Subcutaneous abdominal adipose tissue (tissue), 5 donors: Measurements from ENCODE around the gene KCND3.

Source experiments
- H3K27ac ChIP-seq: one replicate; pipeline ENCODE4 v1.7.0; 2013; ENCODE audit warnings: low read depth, mild to moderate bottlenecking, inconsistent platforms, low read length, moderate library complexity
- H3K27me3 ChIP-seq, 5 donors: one replicate each; pipeline ENCODE4 v1.7.0; 2013; ENCODE audit warnings: low read length in 5 of 5, inconsistent platforms in 1 of 5; ENCODE audit not compliant: control insufficient read depth in 5 of 5, insufficient read depth in 4 of 5
- H3K36me3 ChIP-seq, 5 donors: one replicate each; pipeline ENCODE4 v1.7.0; 2013; ENCODE audit warnings: low read length in 5 of 5; ENCODE audit not compliant: control insufficient read depth in 5 of 5, insufficient read depth in 5 of 5
- H3K4me1 ChIP-seq, 5 donors: one replicate each; pipeline ENCODE4 v1.7.0; 2013; ENCODE audit warnings: low read length in 5 of 5, mild to moderate bottlenecking in 3 of 5, moderate library complexity in 1 of 5; ENCODE audit not compliant: control insufficient read depth in 5 of 5, insufficient read depth in 5 of 5
- H3K4me3 ChIP-seq, 5 donors: one replicate each; pipeline ENCODE4 v1.7.0; 2013; ENCODE audit warnings: low read length in 5 of 5, low read depth in 1 of 5
- H3K9ac ChIP-seq, 5 donors: one replicate each; pipeline ENCODE4 v1.7.0; 2013; ENCODE audit warnings: low read length in 5 of 5, mild to moderate bottlenecking in 4 of 5, moderate library complexity in 3 of 5
- H3K9me3 ChIP-seq, 5 donors: one replicate each; pipeline ENCODE4 v1.7.0; 2013; ENCODE audit warnings: low read length in 5 of 5; ENCODE audit not compliant: control insufficient read depth in 5 of 5
- donor health status: healthy.
- donor health status: healthy.
- donor health status: healthy.
- donor health status: healthy.
- donor health status: healthy.

Gene KCND3

DNA sequence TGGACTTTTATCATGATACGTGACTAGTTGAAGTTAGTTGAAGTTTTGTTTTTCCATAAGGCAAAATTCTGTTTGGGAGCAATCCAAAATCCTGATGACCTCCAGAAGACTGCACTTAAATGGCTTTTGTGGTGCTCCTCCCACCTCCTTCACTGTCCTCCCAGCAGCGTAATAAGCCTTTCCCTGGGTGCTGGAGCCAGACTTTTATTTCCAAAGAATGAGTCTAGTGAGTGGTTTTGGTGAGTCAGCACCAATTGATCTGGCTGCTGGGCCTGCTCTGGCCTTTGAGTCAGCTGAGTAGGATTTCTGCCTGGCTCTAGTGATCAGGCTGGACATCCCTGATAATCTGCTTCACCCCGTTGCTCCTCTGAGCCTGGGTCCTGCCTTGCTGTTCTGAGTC is 21.7 kb upstream of the KCND3 start:
- Histone ChIP-seq H3K4me3 (no peak overlapping the region), H3K27ac (peak overlapping the region; percentile 15), H3K9me3 (peaks cover 0 to 9% (median 5%) of the 10 kb centered on the region in 5 donors), H3K27me3 (no peaks in the 10 kb centered on the region), H3K4me1 (peaks cover 0 to 6% (median 0%) of the 10 kb centered on the region in 5 donors), H3K36me3 (no peaks in the 10 kb centered on the region), H3K9ac (no peak overlapping the region)

DNA sequence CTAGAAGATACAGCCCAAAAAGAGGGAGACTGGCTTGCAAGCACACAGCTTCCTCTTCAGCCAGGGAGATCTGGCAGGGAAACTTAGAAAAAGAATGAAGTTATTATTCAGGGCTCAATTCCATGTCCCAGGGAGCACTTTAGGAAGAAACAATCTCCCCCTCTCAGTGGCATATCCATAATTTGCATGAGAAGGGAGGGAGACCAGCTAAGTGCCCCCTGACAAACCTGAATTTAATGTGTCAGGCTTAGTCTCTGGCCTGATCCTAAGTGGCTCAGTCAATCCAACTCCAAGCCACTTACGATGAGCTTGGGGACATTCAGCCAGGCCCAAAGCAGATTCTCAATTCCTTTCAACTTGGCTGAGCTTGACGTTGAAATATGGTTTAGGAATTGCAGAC is 17.7 kb upstream of the KCND3 start:
- Histone ChIP-seq H3K9ac (no peak overlapping the region), H3K27me3 (peaks cover 0 to 8% (median 4%) of the 10 kb centered on the region in 5 donors), H3K4me3 (no peak overlapping the region), H3K27ac (no peak overlapping the region), H3K9me3 (no peaks in the 10 kb centered on the region), H3K36me3 (no peaks in the 10 kb centered on the region), H3K4me1 (peaks cover 0 to 6% (median 0%) of the 10 kb centered on the region in 5 donors)

DNA sequence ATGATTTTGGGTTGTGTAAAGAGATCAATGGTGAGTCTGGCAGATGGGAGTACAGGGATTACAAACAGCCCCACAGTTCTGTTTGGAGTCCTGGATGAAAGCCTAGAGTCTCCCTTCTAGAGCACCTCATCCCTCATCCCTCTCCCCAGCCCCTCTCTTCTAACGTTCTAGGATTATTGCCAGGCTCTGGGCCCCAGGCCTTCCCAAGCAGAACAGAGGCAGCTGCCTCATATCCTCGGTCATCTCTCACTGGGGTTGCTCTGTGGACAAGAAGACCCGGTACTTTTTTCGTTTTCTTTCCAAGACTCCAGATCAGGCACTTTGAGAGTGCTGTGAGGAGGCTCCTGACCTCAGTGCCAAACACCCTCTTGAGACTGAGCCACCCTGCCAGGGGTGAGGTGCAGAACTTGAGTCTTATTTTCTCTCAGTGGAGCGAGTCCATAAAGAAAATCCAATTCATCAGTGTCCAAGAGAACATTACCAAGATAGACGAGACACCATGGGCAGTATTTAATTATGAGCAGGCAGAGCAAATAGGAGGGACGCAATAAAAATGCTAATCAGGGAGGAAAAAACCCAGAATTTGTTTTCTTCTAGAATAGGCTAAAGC is 17.1 kb upstream of the KCND3 start:
- Histone ChIP-seq H3K4me1 (peaks cover 0 to 3% (median 0%) of the 10 kb centered on the region in 5 donors), H3K27ac (no peak overlapping the region), H3K9ac (no peak overlapping the region), H3K27me3 (peaks cover 0 to 12% (median 10%) of the 10 kb centered on the region in 5 donors), H3K36me3 (no peaks in the 10 kb centered on the region), H3K9me3 (no peaks in the 10 kb centered on the region), H3K4me3 (no peak overlapping the region)

DNA sequence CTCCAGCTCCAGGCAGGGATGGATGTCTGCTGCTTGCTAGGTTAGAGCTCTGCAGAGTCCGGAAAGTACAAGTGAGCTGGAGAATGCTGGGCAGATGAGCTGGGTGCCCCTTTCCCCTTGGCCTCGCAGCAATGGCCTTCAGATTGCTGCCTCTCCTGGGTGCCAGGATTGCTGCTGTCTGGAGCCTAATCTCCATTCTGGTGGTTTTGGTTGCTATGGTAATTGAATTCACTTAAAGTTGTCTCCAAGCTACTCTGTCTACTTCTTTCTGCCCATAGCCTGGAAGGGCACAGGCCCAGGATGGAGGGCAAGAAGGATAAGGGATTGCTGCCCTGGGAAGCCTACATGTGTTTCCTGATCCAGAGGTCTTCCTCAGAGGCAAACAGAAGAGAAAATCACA is 14.6 kb upstream of the KCND3 start:
- Histone ChIP-seq H3K36me3 (no peaks in the 10 kb centered on the region), H3K27me3 (peaks cover 3 to 18% (median 15%) of the 10 kb centered on the region in 5 donors), H3K27ac (no peak overlapping the region), H3K9me3 (no peaks in the 10 kb centered on the region), H3K4me1 (no peaks in the 10 kb centered on the region), H3K9ac (no peak overlapping the region), H3K4me3 (no peak overlapping the region)

DNA sequence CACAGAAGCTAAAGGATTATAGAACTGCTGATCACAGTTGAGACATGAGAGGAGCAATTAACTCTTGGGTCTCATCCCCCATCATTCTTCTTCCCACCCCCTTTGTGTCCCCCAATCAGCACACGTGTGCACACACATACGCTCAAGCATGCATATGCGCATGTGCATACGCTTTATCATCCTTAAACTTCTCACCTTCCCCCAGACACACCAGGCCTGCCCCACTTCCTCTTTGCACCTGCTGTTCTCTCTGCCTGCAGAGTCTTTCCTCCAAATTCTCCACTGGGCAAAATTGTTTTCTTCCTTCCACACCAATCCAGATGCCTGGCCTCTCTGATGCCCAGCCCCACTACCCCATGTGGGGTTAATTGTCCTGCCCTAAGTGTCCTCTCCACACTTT is 13.0 kb upstream of the KCND3 start:
- Histone ChIP-seq H3K4me3 (no peak overlapping the region), H3K9me3 (no peaks in the 10 kb centered on the region), H3K9ac (no peak overlapping the region), H3K27ac (no peak overlapping the region), H3K4me1 (no peaks in the 10 kb centered on the region), H3K27me3 (peaks cover 3 to 18% (median 15%) of the 10 kb centered on the region in 5 donors), H3K36me3 (no peaks in the 10 kb centered on the region)

DNA sequence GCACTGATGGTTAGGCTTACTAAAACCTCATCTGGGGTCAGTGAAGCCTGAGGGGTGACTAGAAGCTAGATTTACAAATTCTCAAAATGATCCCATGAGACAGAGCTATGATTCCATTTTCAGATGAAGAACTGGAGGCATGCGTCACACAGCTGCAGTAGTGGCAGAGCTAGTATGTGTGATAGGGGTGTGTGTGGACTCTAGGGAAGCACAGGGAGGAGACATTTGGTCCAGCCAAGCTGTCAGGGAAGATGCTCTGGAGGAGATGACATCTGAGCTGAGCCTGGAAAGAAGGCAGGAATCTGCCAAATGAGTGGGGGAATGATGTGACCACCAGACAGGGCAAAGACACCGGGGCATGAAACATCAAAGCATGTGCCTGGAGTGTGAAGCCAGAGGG is 12.0 kb upstream of the KCND3 start:
- Histone ChIP-seq H3K9me3 (no peaks in the 10 kb centered on the region), H3K27me3 (peaks cover 3 to 18% (median 15%) of the 10 kb centered on the region in 5 donors), H3K9ac (no peak overlapping the region), H3K27ac (no peak overlapping the region), H3K36me3 (no peaks in the 10 kb centered on the region), H3K4me3 (no peak overlapping the region), H3K4me1 (no peaks in the 10 kb centered on the region)

DNA sequence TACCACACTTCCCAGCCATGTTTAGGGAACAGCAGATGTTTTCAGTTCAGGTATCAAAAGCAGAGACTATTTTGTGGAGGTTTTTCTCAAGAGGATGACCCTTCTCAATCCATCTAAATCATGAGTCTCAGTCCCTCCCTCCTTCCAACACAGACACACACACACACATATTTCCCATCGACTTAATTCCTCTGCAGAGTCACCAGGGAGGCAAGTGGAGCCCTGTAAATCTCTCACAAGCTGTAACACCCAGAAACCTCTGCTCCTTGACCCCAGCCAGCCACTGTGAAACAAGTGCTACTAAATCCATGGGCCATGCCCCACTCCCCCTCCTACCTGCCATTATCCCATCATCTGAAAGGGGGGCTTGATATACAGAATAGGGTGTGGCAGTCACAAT is 10.6 kb upstream of the KCND3 start:
- Histone ChIP-seq H3K4me1 (no peaks in the 10 kb centered on the region), H3K27ac (no peak overlapping the region), H3K9ac (no peak overlapping the region), H3K4me3 (no peak overlapping the region), H3K27me3 (peaks cover 3 to 18% (median 15%) of the 10 kb centered on the region in 5 donors), H3K9me3 (no peaks in the 10 kb centered on the region), H3K36me3 (no peaks in the 10 kb centered on the region)

DNA sequence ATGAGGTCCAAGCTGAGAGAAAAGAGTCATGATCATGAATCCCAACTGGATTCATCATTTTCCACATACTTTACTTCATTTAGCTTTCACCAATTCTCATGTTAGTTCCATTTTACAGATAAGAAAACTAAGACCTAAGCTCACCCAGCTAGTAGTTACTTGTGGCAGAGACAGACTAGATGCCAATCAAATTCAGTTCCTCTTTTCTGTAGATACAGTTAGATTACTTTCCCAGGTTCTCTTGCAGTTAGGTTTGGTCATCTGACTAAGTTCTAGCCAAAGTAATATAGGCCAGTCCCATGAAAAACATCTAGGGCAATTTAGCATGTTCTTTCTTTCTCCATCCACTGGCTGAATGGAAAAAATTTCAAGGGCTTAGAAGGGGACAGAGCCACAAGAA is 8.9 kb upstream of the KCND3 start:
- no peaks in the 10 kb centered on the region for H3K36me3 ChIP-seq

DNA sequence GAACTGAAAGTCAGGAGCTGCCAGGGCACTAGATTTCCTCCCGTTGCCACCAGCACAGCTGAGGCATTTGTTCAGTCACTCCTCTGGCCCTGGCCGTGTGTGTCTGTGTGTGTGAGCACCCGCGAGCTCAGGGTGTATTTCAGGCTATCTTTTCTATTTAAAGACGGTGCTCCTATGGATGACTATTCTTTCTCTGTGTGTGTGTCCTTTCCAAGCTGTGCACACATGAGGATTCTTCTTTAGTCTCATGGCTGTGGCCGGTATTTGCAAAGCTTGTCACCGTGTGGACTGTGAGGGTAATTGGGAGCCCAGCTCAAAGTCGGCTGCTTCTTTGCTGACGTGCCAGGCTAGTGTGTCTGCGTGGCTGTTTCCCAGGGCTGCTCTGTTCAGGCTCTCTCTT is 3.0 kb upstream of the KCND3 start:
- Histone ChIP-seq H3K4me1 (peaks cover 0 to 32% (median 28%) of the 10 kb centered on the region in 5 donors), H3K36me3 (no peaks in the 10 kb centered on the region), H3K4me3 (no peak overlapping the region), H3K27ac (no peak overlapping the region), H3K9ac (no peak overlapping the region), H3K27me3 (peaks cover 0 to 12% (median 7%) of the 10 kb centered on the region in 5 donors), H3K9me3 (no peaks in the 10 kb centered on the region)

More for the DNA sequence above, 8.9 kb upstream of the KCND3 start:
- Histone ChIP-seq H3K9ac (no peak overlapping the region), H3K4me3 (no peak overlapping the region), H3K27ac (no peak overlapping the region), H3K9me3 (no peaks in the 10 kb centered on the region), H3K4me1 (no peaks in the 10 kb centered on the region), H3K27me3 (peaks cover 3 to 20% (median 12%) of the 10 kb centered on the region in 5 donors)

DNA sequence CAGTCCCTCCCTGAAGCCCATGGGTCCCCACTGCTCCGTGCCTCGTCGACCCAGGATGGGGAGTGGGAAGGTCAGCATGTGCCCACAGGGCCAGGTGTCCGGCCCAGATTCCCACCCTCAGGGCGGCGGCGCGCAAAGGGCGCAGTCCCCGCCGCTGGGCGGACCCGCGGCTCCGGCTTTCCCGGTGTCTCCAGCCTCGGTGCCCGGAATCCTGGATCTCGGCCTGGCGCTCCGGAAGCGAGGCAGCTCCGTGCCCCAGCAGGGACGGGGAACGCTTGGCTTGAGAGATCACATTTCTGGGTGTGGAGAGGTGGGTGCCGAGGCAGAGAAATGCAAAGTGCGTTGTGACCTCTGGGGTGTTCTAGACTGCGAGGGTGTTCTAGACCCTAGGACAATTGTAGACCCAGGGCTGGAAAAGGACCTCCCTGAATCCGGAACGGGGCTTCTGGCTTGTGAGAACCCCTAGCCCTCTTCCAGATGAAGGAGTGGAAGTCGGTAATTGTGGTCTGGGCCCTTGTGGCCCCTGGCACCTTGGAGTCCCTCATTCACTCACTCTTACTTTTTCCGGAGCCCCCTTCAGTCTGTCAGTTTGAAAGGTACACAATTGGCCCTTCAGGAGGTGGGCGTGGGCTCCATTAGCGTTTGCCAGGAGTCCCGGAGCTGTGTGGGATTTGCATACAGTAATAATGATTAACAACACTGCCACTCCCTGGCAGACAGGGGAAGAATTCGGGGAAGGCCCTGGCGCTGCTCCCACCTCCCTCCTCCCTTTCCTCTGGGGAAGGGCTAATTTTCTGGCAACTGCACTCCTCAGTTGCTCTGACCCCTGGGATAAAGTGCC is 1.6 kb upstream of the KCND3 start:
- Histone ChIP-seq H3K4me1 (peaks cover 0 to 32% (median 28%) of the 10 kb centered on the region in 5 donors), H3K9me3 (no peaks in the 10 kb centered on the region), H3K36me3 (no peaks in the 10 kb centered on the region), H3K4me3 (peak overlapping the region; percentile 62 to 80 (median 71)), H3K27me3 (peaks cover 0 to 13% (median 12%) of the 10 kb centered on the region in 5 donors), H3K27ac (no peak overlapping the region), H3K9ac (peak overlapping the region in 4 of 5 donors; percentile 23 to 74 (median 58))
